Glutamatergic neuron (in vitro differentiated cells): ENCODE measurements around the gene PLSCR4. TPM values are rescaled to one million over a fixed set of nuclear protein-coding genes. Genes with fewer than 3 reads are reported as not detected.
A peak's percentile ranks its signal among the peaks of the same experiment; 100 is the strongest.

ENCODE experiments used
- DNase-seq: peaks from one replicate; pipeline ENCODE4 v3.0.0; 2022
- H3K27ac Mint-ChIP-seq: one replicate; pipeline ENCODE4 v1.8.0; 2020; ENCODE audit warnings: mild to moderate bottlenecking, mixed read lengths, inconsistent platforms; ENCODE audit not compliant: unreplicated experiment
- H3K27me3 Mint-ChIP-seq: one replicate; pipeline ENCODE4 v1.8.0; 2020; ENCODE audit warnings: mild to moderate bottlenecking, moderate library complexity, mixed read lengths, inconsistent platforms; ENCODE audit not compliant: unreplicated experiment
- H3K36me3 Mint-ChIP-seq: one replicate; pipeline ENCODE4 v1.8.0; 2020; ENCODE audit warnings: mild to moderate bottlenecking, mixed read lengths, inconsistent platforms; ENCODE audit not compliant: unreplicated experiment
- H3K4me1 Mint-ChIP-seq: one replicate; pipeline ENCODE4 v1.8.0; 2020; ENCODE audit warnings: mild to moderate bottlenecking, low read depth, mixed read lengths, inconsistent platforms; ENCODE audit not compliant: unreplicated experiment
- H3K4me3 Mint-ChIP-seq: one replicate; pipeline ENCODE4 v1.8.0; 2020; ENCODE audit warnings: mild to moderate bottlenecking, mixed read lengths, inconsistent platforms; ENCODE audit not compliant: unreplicated experiment
- H3K9me3 Mint-ChIP-seq: one replicate; pipeline ENCODE4 v1.8.0; 2020; ENCODE audit warnings: mild to moderate bottlenecking, moderate library complexity, mixed read lengths, inconsistent platforms; ENCODE audit not compliant: unreplicated experiment
- CTCF ChIP-seq: fragments of 200-600 bp; sonication (generic); IDR thresholded peaks from one replicate; pipeline ENCODE4 v1.5.0; 2021; ENCODE audit not compliant: partially characterized antibody, unreplicated experiment
- total RNA-seq: library from RNA; stranded (reverse); fragmentation: NEBNext Ultra II Directional; extraction: Animal tissue kit (Norgen Biotek cat#: 25700); gene quantifications from one replicate; pipeline ENCODE4 v1.2.1, GENCODE V29; 2021; ENCODE audit not compliant: unreplicated experiment

PLSCR4 gene
- total RNA-seq, 1 donor from 2014 or later = not detected

GRCh38 chr3:146156095-146156494 lies 94.8 kb downstream of the PLSCR4 start:
- H3K9me3 Mint-ChIP-seq = peaks cover 6% of the 10 kb centered on the region
- H3K36me3 Mint-ChIP-seq = no peaks in the 10 kb centered on the region
- no peaks in the 10 kb centered on the region for H3K27me3 Mint-ChIP-seq
- TF ChIP-seq CTCF = no peak
- H3K4me3 Mint-ChIP-seq = peak overlapping the region; percentile 39
- H3K4me1 Mint-ChIP-seq = peaks cover 37% of the 10 kb centered on the region
- no peak for DNase-seq
- H3K27ac Mint-ChIP-seq = peak overlapping the region; percentile 66

GRCh38 chr3:146154995-146155394 lies 95.9 kb downstream of the PLSCR4 start:
- Mint-ChIP-seq H3K4me1 (peaks cover 37% of the 10 kb centered on the region), H3K27ac (no peak overlapping the region), H3K27me3 (no peaks in the 10 kb centered on the region), H3K9me3 (peaks cover 3% of the 10 kb centered on the region), H3K36me3 (no peaks in the 10 kb centered on the region), H3K4me3 (no peak overlapping the region)
- no peak for TF ChIP-seq CTCF
- DNase-seq = no peak

- H3K4me1 Mint-ChIP-seq = peaks cover 40% of the 10 kb centered on the region
- no peaks in the 10 kb centered on the region for H3K36me3 Mint-ChIP-seq
- no peaks in the 10 kb centered on the region for H3K27me3 Mint-ChIP-seq
- no peak overlapping the region for H3K27ac Mint-ChIP-seq
- DNase-seq = no peak
- no peak for TF ChIP-seq CTCF
- H3K9me3 Mint-ChIP-seq = peaks cover 3% of the 10 kb centered on the region
- no peak overlapping the region for H3K4me3 Mint-ChIP-seq
Observed at GRCh38 chr3:146154316-146154715, 96.6 kb downstream of the PLSCR4 start.

GRCh38 chr3:146153429-146153828 lies 97.5 kb downstream of the PLSCR4 start:
- no peak overlapping the region for H3K27ac Mint-ChIP-seq
- no peak overlapping the region for H3K4me3 Mint-ChIP-seq
- H3K36me3 Mint-ChIP-seq = no peaks in the 10 kb centered on the region
- peaks cover 46% of the 10 kb centered on the region for H3K4me1 Mint-ChIP-seq
- no peak for TF ChIP-seq CTCF
- peaks cover 3% of the 10 kb centered on the region for H3K9me3 Mint-ChIP-seq
- no peaks in the 10 kb centered on the region for H3K27me3 Mint-ChIP-seq
- no peak for DNase-seq

GRCh38 chr3:146152834-146153233 lies 98.1 kb downstream of the PLSCR4 start:
- TF ChIP-seq CTCF = no peak
- DNase-seq = no peak
- H3K36me3 Mint-ChIP-seq = no peaks in the 10 kb centered on the region
- H3K4me1 Mint-ChIP-seq = peaks cover 50% of the 10 kb centered on the region
- no peak overlapping the region for H3K4me3 Mint-ChIP-seq
- H3K27me3 Mint-ChIP-seq = no peaks in the 10 kb centered on the region
- H3K27ac Mint-ChIP-seq = peak overlapping the region; percentile 80
- H3K9me3 Mint-ChIP-seq = peaks cover 3% of the 10 kb centered on the region
